DOHH2 (cell line): ENCODE results near the gene DLGAP1.

Experiments
- H3F3A ChIP-seq: fragments of 200-600 bp; sonication (generic), shearing (Covaris generic); 2 replicates; pipeline ENCODE4 v1.6.0; 2016; ENCODE audit warnings: antibody characterized with exemption, mild to moderate bottlenecking; ENCODE audit not compliant: control insufficient read depth, insufficient read depth
- H3K27ac ChIP-seq: fragments of 200-600 bp; sonication (generic); 2 replicates; pipeline ENCODE4 v1.5.1; 2014; ENCODE audit warnings: low read depth, mild to moderate bottlenecking, low read length, moderate library complexity
- H3K27me3 ChIP-seq: fragments of 200-600 bp; sonication (generic); 2 replicates; pipeline ENCODE4 v1.6.1; 2014; ENCODE audit warnings: mild to moderate bottlenecking, low read length, mixed read lengths; ENCODE audit not compliant: control insufficient read depth
- H3K36me3 ChIP-seq: fragments of 200-600 bp; sonication (generic); 2 replicates; pipeline ENCODE4 v1.6.1; 2014; ENCODE audit warnings: mild to moderate bottlenecking, low read length, moderate library complexity, mixed read lengths; ENCODE audit not compliant: control insufficient read depth
- H3K4me1 ChIP-seq: fragments of 200-600 bp; sonication (generic); 2 replicates; pipeline ENCODE4 v1.6.1; 2014; ENCODE audit warnings: mild to moderate bottlenecking, low read length, mixed read lengths; ENCODE audit not compliant: control insufficient read depth
- H3K4me2 ChIP-seq: fragments of 200-600 bp; sonication (generic); 2 replicates; pipeline ENCODE4 v1.6.0; 2014; ENCODE audit warnings: mild to moderate bottlenecking, low read length, moderate library complexity
- H3K4me3 ChIP-seq: fragments of 200-600 bp; sonication (generic); 2 replicates; pipeline ENCODE4 v1.5.1; 2014; ENCODE audit warnings: mild to moderate bottlenecking, low read length, mixed read lengths
- H3K79me2 ChIP-seq: fragments of 200-600 bp; sonication (generic); 2 replicates; pipeline ENCODE4 v1.6.1; 2014; ENCODE audit warnings: mild to moderate bottlenecking, low read length, mixed read lengths; ENCODE audit not compliant: control insufficient read depth
- H3K9me2 ChIP-seq: fragments of 200-600 bp; sonication (generic); replicated peaks from 2 replicates; pipeline ENCODE4 v1.6.1; 2014; ENCODE audit warnings: mild to moderate bottlenecking, low read length, mixed read lengths; ENCODE audit not compliant: control insufficient read depth
- H3K9me3 ChIP-seq: fragments of 200-600 bp; sonication (generic); 2 replicates; pipeline ENCODE4 v1.6.1; 2014; ENCODE audit warnings: antibody characterized with exemption, low read length, mixed read lengths; ENCODE audit not compliant: control insufficient read depth, insufficient read depth
- H4K20me1 ChIP-seq: fragments of 200-600 bp; sonication (generic); 2 replicates; pipeline ENCODE4 v1.6.0; 2014; ENCODE audit warnings: low read depth, mild to moderate bottlenecking, antibody characterized with exemption, low read length, moderate library complexity; ENCODE audit not compliant: control insufficient read depth, insufficient read depth
- CTCF ChIP-seq: fragments of 200-600 bp; sonication (generic); IDR thresholded peaks from one replicate; pipeline ENCODE4 v1.5.1; 2014; ENCODE audit warnings: antibody characterized with exemption, mild to moderate bottlenecking, low read depth, low read length; ENCODE audit not compliant: poor library complexity, severe bottlenecking
- EZH2phosphoT487 ChIP-seq: fragments of 200-600 bp; sonication (generic); IDR thresholded peaks from 2 replicates; pipeline ENCODE4 v1.6.1; 2017; ENCODE audit warnings: borderline replicate concordance, mild to moderate bottlenecking, antibody characterized with exemption, low read length, moderate library complexity, mixed read lengths

DLGAP1 gene

GRCh38 chr18:3471141-3471648 lies 983.9 kb downstream of the DLGAP1 start:
- no peaks in the 10 kb centered on the region for H3K4me1 ChIP-seq
- no peaks in the 10 kb centered on the region for H3K9me3 ChIP-seq
- H3F3A ChIP-seq = no peaks in the 10 kb centered on the region
- peaks cover 5% of the 10 kb centered on the region for H3K27me3 ChIP-seq
- H3K79me2 ChIP-seq = no peaks in the 10 kb centered on the region
- no peak overlapping the region for H3K4me3 ChIP-seq
- no peak overlapping the region for H3K27ac ChIP-seq
- no peaks in the 10 kb centered on the region for H4K20me1 ChIP-seq
- no peak overlapping the region for H3K4me2 ChIP-seq
- no peaks in the 10 kb centered on the region for H3K36me3 ChIP-seq
- no peaks in the 10 kb centered on the region for H3K9me2 ChIP-seq
- no peak for TF ChIP-seq EZH2phosphoT487
- TF ChIP-seq CTCF = no peak

DNA sequence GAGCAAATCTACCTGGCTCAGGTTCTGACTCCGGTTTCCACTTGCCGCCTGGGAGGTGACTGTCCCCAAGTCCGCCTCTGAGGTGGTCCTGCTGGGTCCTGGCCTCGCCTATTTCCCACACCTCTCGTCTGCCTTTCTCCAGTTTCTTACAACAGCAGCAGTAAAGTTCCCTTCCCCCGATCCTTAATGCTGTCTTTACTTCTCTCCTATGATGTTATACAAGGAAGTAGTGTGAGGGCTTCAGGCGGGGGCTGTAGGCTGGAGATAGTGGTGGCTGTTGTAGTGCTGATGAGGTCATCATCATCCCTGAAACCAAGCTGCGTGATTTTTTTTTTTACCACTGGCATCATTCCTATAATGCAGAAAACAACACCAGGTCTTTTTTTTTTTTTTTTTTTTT lies 986.3 kb downstream of the DLGAP1 start:
- H3K27me3 ChIP-seq = peaks cover 5% of the 10 kb centered on the region
- no peak overlapping the region for H3K4me3 ChIP-seq
- no peak overlapping the region for H3K4me2 ChIP-seq
- H4K20me1 ChIP-seq = no peaks in the 10 kb centered on the region
- no peak for TF ChIP-seq CTCF
- TF ChIP-seq EZH2phosphoT487 = no peak
- H3K9me2 ChIP-seq = no peaks in the 10 kb centered on the region
- H3F3A ChIP-seq = no peaks in the 10 kb centered on the region
- no peaks in the 10 kb centered on the region for H3K9me3 ChIP-seq
- H3K79me2 ChIP-seq = no peaks in the 10 kb centered on the region
- H3K36me3 ChIP-seq = no peaks in the 10 kb centered on the region
- H3K27ac ChIP-seq = no peak overlapping the region
- H3K4me1 ChIP-seq = no peaks in the 10 kb centered on the region

DNA sequence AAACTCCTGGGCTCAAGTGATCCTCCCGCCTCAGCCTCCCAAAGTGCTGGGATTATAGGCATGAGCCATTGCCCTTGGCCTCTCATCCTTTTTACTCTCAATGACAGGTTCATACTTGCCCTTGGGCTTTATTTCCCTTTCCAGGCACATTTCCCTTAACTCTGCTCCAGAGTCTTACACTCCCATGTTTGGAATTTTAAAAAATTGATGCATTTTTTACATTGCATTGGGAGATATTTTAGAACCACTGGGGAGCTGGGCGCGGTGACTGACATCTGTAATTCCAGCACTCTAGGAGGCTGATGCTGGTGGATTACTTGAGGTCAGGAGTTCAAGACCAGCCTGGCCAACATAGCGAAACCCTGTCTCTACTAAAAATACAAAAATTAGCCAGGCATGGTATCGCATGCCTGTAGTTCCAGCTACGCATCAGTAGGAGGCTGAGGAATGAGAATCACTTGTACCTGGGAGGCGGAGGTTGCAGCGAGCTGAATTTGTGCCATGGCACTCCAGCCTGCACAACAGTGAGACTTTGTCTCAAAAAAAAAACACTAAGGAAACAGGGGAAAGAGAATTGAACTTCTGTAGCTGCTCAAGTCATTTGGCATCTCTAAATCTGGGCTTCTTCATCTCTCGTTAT lies 986.9 kb downstream of the DLGAP1 start:
- Histone ChIP-seq H3K27ac (no peak overlapping the region), H3K4me1 (no peaks in the 10 kb centered on the region), H3K9me2 (no peaks in the 10 kb centered on the region), H3F3A (no peaks in the 10 kb centered on the region), H3K9me3 (no peaks in the 10 kb centered on the region), H3K4me3 (no peak overlapping the region), H3K4me2 (no peak overlapping the region), H4K20me1 (no peaks in the 10 kb centered on the region), H3K27me3 (peaks cover 5% of the 10 kb centered on the region), H3K36me3 (no peaks in the 10 kb centered on the region), H3K79me2 (no peaks in the 10 kb centered on the region)
- TF ChIP-seq EZH2phosphoT487 = no peak
- no peak for TF ChIP-seq CTCF
